Activated naive CD8-positive, alpha-beta T cell (primary cell): ENCODE data around the gene ARHGEF10L.
"Not testable (repeated sequence)": the region's sequence is repeated elsewhere in the genome, so short reads cannot be mapped to it uniquely, and the experiment has no call there.

ENCODE experiments used
- H3K27ac Mint-ChIP-seq: one replicate; pipeline ENCODE4 v1.8.0; 2021; ENCODE audit warnings: mixed read lengths
- H3K27me3 Mint-ChIP-seq: one replicate; pipeline ENCODE4 v1.8.0; 2021; ENCODE audit warnings: mixed read lengths
- H3K36me3 Mint-ChIP-seq: one replicate; pipeline ENCODE4 v1.8.0; 2021; ENCODE audit warnings: mixed read lengths
- H3K4me1 Mint-ChIP-seq: one replicate; pipeline ENCODE4 v1.8.0; 2021; ENCODE audit warnings: low read depth, mixed read lengths
- H3K4me3 Mint-ChIP-seq: one replicate; pipeline ENCODE4 v1.8.0; 2021; ENCODE audit warnings: mild to moderate bottlenecking, mixed read lengths
- H3K9me3 Mint-ChIP-seq: one replicate; pipeline ENCODE4 v1.8.0; 2021; ENCODE audit warnings: low read depth, mixed read lengths

ARHGEF10L gene

DNA sequence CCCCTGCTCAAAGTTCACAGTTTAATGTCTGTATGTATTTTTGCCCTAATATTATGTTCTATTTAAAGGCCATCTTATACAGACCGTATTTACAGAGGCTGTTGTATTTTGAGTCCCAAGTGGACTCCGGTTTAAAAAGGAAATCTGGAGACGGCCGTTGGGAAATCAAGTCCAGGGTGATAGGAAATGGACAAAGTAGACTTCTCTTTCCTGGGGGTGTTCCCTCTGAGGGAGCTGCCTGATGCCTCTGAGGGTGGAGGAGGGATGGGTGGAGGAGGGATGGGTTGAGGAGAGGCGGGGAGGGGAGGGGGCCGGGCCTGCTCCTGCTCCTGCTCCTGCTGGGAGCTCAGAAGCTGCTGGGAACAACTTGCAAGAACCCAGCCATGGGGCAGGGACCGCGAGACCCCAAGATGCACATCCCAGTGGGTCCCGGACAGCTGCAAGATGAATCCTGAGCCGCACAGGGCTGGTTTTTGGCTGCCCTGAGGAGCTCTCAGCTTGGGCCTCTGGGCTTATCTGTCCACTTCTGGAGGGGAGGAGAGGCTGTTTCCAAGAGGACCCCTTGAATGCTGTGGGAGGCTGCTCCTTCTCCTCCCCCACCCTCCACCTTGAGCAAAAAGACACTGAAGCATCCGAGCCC, 203.6 kb downstream of the ARHGEF10L start:
- no peak overlapping the region for H3K4me3 Mint-ChIP-seq
- no peaks in the 10 kb centered on the region for H3K4me1 Mint-ChIP-seq
- no peaks in the 10 kb centered on the region for H3K9me3 Mint-ChIP-seq
- H3K27ac Mint-ChIP-seq: no peak overlapping the region
- no peaks in the 10 kb centered on the region for H3K36me3 Mint-ChIP-seq
- peaks cover 11% of the 10 kb centered on the region for H3K27me3 Mint-ChIP-seq

- H3K36me3 Mint-ChIP-seq: no peaks in the 10 kb centered on the region
- H3K27ac Mint-ChIP-seq: no peak overlapping the region
- H3K4me1 Mint-ChIP-seq: no peaks in the 10 kb centered on the region
- H3K9me3 Mint-ChIP-seq: no peaks in the 10 kb centered on the region
- peaks cover 11% of the 10 kb centered on the region for H3K27me3 Mint-ChIP-seq
- no peak overlapping the region for H3K4me3 Mint-ChIP-seq
Observed at GRCh38 chr1:17743925-17744324, 204.4 kb downstream of the ARHGEF10L start.

GRCh38 chr1:17744666-17745478, 205.4 kb downstream of the ARHGEF10L start:
- H3K36me3 Mint-ChIP-seq: no peaks in the 10 kb centered on the region
- H3K4me3 Mint-ChIP-seq: no peak overlapping the region
- no peaks in the 10 kb centered on the region for H3K4me1 Mint-ChIP-seq
- peaks cover 11% of the 10 kb centered on the region for H3K27me3 Mint-ChIP-seq
- no peaks in the 10 kb centered on the region for H3K9me3 Mint-ChIP-seq
- H3K27ac Mint-ChIP-seq: no peak overlapping the region

GRCh38 chr1:17745479-17745955, 206.0 kb downstream of the ARHGEF10L start:
- peaks cover 11% of the 10 kb centered on the region for H3K27me3 Mint-ChIP-seq

DNA sequence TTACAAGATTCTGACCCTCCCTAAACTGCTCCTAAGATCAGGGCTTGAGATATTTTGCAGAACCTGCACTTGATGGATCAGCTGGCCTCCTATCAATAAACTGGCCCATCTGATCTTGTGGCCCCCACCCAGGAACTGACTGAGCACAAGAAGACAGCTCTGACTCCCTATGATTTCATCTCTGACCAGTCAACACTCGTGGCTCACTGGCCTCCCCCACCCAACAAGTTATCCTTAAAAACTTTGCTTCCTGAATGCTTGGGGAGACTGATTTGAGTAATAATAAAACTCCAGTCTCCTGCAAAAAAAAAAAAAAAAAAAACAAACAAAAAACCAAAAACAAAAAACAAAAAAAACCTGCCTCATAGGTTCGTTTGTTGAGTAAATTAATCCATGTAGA, 206.8 kb downstream of the ARHGEF10L start:
- not testable (repeated sequence) for H3K4me1 Mint-ChIP-seq, H3K27ac Mint-ChIP-seq, H3K9me3 Mint-ChIP-seq, H3K27me3 Mint-ChIP-seq, H3K36me3 Mint-ChIP-seq, H3K4me3 Mint-ChIP-seq

More at GRCh38 chr1:17745479-17745955, 206.0 kb downstream of the ARHGEF10L start:
- Mint-ChIP-seq H3K4me1 (no peaks in the 10 kb centered on the region), H3K36me3 (no peaks in the 10 kb centered on the region), H3K4me3 (no peak overlapping the region), H3K27ac (no peak overlapping the region), H3K9me3 (no peaks in the 10 kb centered on the region)

DNA sequence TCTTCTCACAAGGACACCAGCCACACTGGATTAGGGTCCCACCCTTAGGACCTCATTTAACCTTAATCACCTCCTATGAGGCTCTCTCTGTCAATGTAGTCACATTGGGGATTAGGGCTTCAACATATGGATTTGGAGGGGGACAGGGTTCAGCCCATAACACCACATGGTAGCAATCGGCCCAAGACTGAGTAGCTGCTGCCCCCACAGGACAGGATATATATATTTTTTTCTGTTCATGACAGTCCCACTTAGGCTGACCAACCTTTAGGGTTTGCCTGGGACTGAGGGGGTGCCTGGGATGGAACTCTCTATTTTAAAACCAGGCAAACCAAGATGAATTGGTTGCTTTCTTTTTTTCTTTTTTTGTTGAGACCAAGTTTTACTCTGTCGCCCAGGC, 207.4 kb downstream of the ARHGEF10L start:
- Mint-ChIP-seq H3K27me3 (peaks cover 7% of the 10 kb centered on the region), H3K4me3 (no peak overlapping the region), H3K36me3 (no peaks in the 10 kb centered on the region), H3K9me3 (no peaks in the 10 kb centered on the region), H3K4me1 (no peaks in the 10 kb centered on the region), H3K27ac (no peak overlapping the region)
